Loucy (cell line): ENCODE measurements around the gene FAM131A.

Experiments
- H2AFZ ChIP-seq: fragments of 200-600 bp; sonication (generic); 2 replicates; pipeline ENCODE4 v1.6.0; 2016; ENCODE audit warnings: antibody characterized with exemption, mild to moderate bottlenecking, low read length, moderate library complexity
- H3F3A ChIP-seq: fragments of 200-600 bp; 2 replicates; pipeline ENCODE4 v1.6.0; 2016; ENCODE audit warnings: antibody characterized with exemption, low read depth, mild to moderate bottlenecking
- H3K27me3 ChIP-seq: fragments of 200-600 bp; sonication (generic); 2 replicates; pipeline ENCODE4 v1.6.1; 2014; ENCODE audit warnings: low read length, mild to moderate bottlenecking; ENCODE audit not compliant: insufficient read depth, poor library complexity, severe bottlenecking
- H3K36me3 ChIP-seq: fragments of 200-600 bp; sonication (generic); 2 replicates; pipeline ENCODE4 v1.6.1; 2016; ENCODE audit warnings: low read length; ENCODE audit not compliant: insufficient read depth
- H3K4me1 ChIP-seq: fragments of 200-600 bp; sonication (generic); 2 replicates; pipeline ENCODE4 v1.5.1; 2014; ENCODE audit warnings: low read length, mild to moderate bottlenecking; ENCODE audit not compliant: insufficient read depth, poor library complexity, severe bottlenecking
- H3K4me2 ChIP-seq: fragments of 200-600 bp; sonication (generic); 2 replicates; pipeline ENCODE4 v1.6.0; 2014; ENCODE audit warnings: antibody characterized with exemption, low read length, low read depth, mild to moderate bottlenecking; ENCODE audit not compliant: poor library complexity, severe bottlenecking
- H3K4me3 ChIP-seq: fragments of 200-600 bp; sonication (generic); 2 replicates; pipeline ENCODE4 v1.5.1; 2014; ENCODE audit warnings: low read length, mild to moderate bottlenecking, mixed read lengths; ENCODE audit not compliant: poor library complexity, severe bottlenecking
- H3K79me2 ChIP-seq: fragments of 200-600 bp; sonication (generic); 2 replicates; pipeline ENCODE4 v1.6.1; 2014; ENCODE audit warnings: low read length; ENCODE audit not compliant: insufficient read depth
- H3K9ac ChIP-seq: fragments of 200-600 bp; sonication (generic); 2 replicates; pipeline ENCODE4 v1.6.0; 2014; ENCODE audit warnings: mild to moderate bottlenecking, low read depth, low read length, moderate library complexity; ENCODE audit not compliant: poor library complexity, severe bottlenecking
- H3K9me2 ChIP-seq: fragments of 200-600 bp; sonication (generic); replicated peaks from 2 replicates; pipeline ENCODE4 v1.6.1; 2016; ENCODE audit warnings: low read depth, low read length, mixed read lengths
- H3K9me3 ChIP-seq: fragments of 200-600 bp; sonication (generic); 2 replicates; pipeline ENCODE4 v1.6.1; 2014; ENCODE audit warnings: mild to moderate bottlenecking, antibody characterized with exemption, low read length, low read depth; ENCODE audit not compliant: insufficient read depth
- H4K20me1 ChIP-seq: fragments of 200-600 bp; sonication (generic); 2 replicates; pipeline ENCODE4 v1.6.0; 2014; ENCODE audit warnings: antibody characterized with exemption, low read length, mild to moderate bottlenecking; ENCODE audit not compliant: insufficient read depth, poor library complexity, severe bottlenecking
- EZH2phosphoT487 ChIP-seq: fragments of 200-600 bp; IDR thresholded peaks from 2 replicates; pipeline ENCODE4 v1.6.1; 2018; ENCODE audit warnings: antibody characterized with exemption, mild to moderate bottlenecking, moderate library complexity, borderline replicate concordance
- TF ChIP-seq, protein P1 (sequence below): fragments of 200-600 bp; sonication (generic); conservative IDR thresholded peaks from 2 replicates; pipeline ENCODE4 v1.5.1; 2014; ENCODE audit warnings: mild to moderate bottlenecking, antibody characterized with exemption, low read length

FAM131A gene

GRCh38 chr3:184345317-184346144 lies 8.1 kb downstream of the FAM131A start:
- Histone ChIP-seq H3K79me2 (no peaks in the 10 kb centered on the region), H3K9me2 (no peaks in the 10 kb centered on the region), H3K4me1 (peaks cover 7% of the 10 kb centered on the region), H3F3A (no peaks in the 10 kb centered on the region), H4K20me1 (no peaks in the 10 kb centered on the region), H3K27me3 (no peaks in the 10 kb centered on the region), H2AFZ (no peak overlapping the region), H3K9me3 (no peaks in the 10 kb centered on the region), H3K36me3 (no peaks in the 10 kb centered on the region), H3K9ac (no peak overlapping the region), H3K4me3 (no peak overlapping the region), H3K4me2 (no peak overlapping the region)
- no peak for TF ChIP-seq EZH2phosphoT487
- TF ChIP-seq, protein P1, sequence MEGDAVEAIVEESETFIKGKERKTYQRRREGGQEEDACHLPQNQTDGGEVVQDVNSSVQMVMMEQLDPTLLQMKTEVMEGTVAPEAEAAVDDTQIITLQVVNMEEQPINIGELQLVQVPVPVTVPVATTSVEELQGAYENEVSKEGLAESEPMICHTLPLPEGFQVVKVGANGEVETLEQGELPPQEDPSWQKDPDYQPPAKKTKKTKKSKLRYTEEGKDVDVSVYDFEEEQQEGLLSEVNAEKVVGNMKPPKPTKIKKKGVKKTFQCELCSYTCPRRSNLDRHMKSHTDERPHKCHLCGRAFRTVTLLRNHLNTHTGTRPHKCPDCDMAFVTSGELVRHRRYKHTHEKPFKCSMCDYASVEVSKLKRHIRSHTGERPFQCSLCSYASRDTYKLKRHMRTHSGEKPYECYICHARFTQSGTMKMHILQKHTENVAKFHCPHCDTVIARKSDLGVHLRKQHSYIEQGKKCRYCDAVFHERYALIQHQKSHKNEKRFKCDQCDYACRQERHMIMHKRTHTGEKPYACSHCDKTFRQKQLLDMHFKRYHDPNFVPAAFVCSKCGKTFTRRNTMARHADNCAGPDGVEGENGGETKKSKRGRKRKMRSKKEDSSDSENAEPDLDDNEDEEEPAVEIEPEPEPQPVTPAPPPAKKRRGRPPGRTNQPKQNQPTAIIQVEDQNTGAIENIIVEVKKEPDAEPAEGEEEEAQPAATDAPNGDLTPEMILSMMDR, result peak; percentile 58

GRCh38 chr3:184346480-184347190 lies 9.2 kb downstream of the FAM131A start:
- H3K79me2 ChIP-seq, result no peaks in the 10 kb centered on the region
- H3K4me2 ChIP-seq, result no peak overlapping the region
- no peaks in the 10 kb centered on the region for H4K20me1 ChIP-seq
- no peak overlapping the region for H3K9ac ChIP-seq
- no peaks in the 10 kb centered on the region for H3K27me3 ChIP-seq
- no peak overlapping the region for H3K4me3 ChIP-seq
- H3K4me1 ChIP-seq, result no peaks in the 10 kb centered on the region
- H3K36me3 ChIP-seq, result no peaks in the 10 kb centered on the region
- H3F3A ChIP-seq, result no peaks in the 10 kb centered on the region
- no peak for TF ChIP-seq EZH2phosphoT487
- TF ChIP-seq, protein P1, result no peak
- H3K9me2 ChIP-seq, result no peaks in the 10 kb centered on the region
- no peaks in the 10 kb centered on the region for H3K9me3 ChIP-seq
- H2AFZ ChIP-seq, result no peak overlapping the region

DNA sequence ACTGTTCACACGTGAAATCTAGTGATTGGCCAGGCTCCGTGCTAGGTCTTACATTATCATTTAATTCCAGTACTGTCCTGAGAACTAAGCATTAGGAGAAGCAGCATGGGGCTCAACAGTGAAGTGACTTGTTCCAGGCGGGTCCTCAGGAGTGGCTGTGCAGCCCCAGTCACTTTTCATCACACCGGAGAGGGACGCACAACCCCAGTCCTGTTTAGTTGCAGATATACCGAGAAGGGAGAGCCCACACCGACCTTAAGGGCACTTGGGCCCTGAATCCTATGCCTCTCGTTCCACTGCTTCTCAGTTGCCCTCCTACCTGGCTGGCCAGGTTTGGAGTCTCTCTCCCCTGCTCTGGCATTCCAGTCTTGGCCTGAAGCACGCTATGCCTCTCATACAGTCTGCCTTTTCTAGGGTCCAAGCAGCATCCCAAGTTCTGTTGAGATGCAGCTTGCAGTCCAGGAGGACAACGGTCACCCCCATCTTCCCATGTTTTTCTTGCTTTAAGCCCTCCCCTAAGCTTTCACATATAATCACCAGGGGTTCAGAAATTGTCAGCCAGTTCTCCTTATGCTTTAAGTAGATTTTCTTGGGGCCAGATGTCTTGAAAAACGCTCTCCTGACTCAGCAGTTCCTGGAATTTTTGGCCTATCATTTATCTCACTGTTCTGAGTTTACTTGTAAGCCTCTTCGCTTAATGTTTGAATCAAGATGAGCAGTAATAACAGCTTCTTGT lies 10.1 kb downstream of the FAM131A start:
- no peak overlapping the region for H2AFZ ChIP-seq
- no peaks in the 10 kb centered on the region for H3K36me3 ChIP-seq
- no peaks in the 10 kb centered on the region for H3F3A ChIP-seq
- no peak overlapping the region for H3K9ac ChIP-seq
- no peaks in the 10 kb centered on the region for H3K9me2 ChIP-seq
- H3K79me2 ChIP-seq, result no peaks in the 10 kb centered on the region
- H3K9me3 ChIP-seq, result no peaks in the 10 kb centered on the region
- H3K4me1 ChIP-seq, result no peaks in the 10 kb centered on the region
- TF ChIP-seq, protein P1, result no peak
- no peak for TF ChIP-seq EZH2phosphoT487
- no peak overlapping the region for H3K4me3 ChIP-seq
- no peaks in the 10 kb centered on the region for H3K27me3 ChIP-seq
- no peaks in the 10 kb centered on the region for H4K20me1 ChIP-seq
- no peak overlapping the region for H3K4me2 ChIP-seq
